ENCODE measurements around the gene SCFD2.
"Not testable (repeated sequence)": the region's sequence is repeated elsewhere in the genome, so short reads cannot be mapped to it uniquely, and the experiment has no call there.

SCFD2 gene

GRCh38 chr4:53043891-53044650 is 321.8 kb downstream of the SCFD2 start:
- Histone ChIP-seq H3K27me3 (ENCODE audit: control insufficient read depth, insufficient read depth, low read length, poor library complexity, severe bottlenecking) (no peaks in the 10 kb centered on the region), H3K36me3 (ENCODE audit: control insufficient read depth, insufficient read depth, low read length) (no peaks in the 10 kb centered on the region), H3K4me1 (ENCODE audit: control insufficient read depth, insufficient read depth, low read length) (peaks cover 10% of the 10 kb centered on the region), H3K4me3 (ENCODE audit: insufficient read depth, low read depth, low read length) (no peak overlapping the region), H3K27ac (ENCODE audit: insufficient read depth, low read depth, low read length, poor library complexity, severe bottlenecking) (no peak overlapping the region), H3K9me3 (ENCODE audit: control insufficient read depth, low read length) (no peaks in the 10 kb centered on the region)
- 53 to 62% methylated on average over 4 of the region's 4 CpGs for WGBS, 2 experiments

- H3K27ac ChIP-seq (ENCODE audit: insufficient read depth, low read depth, low read length, poor library complexity, severe bottlenecking) = no peak overlapping the region
- WGBS, 2 experiments = 62 to 65% methylated on average over 3 of the region's 3 CpGs
- no peak overlapping the region for H3K4me3 ChIP-seq (ENCODE audit: insufficient read depth, low read depth, low read length)
- H3K27me3 ChIP-seq (ENCODE audit: control insufficient read depth, insufficient read depth, low read length, poor library complexity, severe bottlenecking) = no peaks in the 10 kb centered on the region
- H3K9me3 ChIP-seq (ENCODE audit: control insufficient read depth, low read length) = no peaks in the 10 kb centered on the region
- peaks cover 10% of the 10 kb centered on the region for H3K4me1 ChIP-seq (ENCODE audit: control insufficient read depth, insufficient read depth, low read length)
- H3K36me3 ChIP-seq (ENCODE audit: control insufficient read depth, insufficient read depth, low read length) = no peaks in the 10 kb centered on the region
Observed at GRCh38 chr4:53043055-53043454, 322.8 kb downstream of the SCFD2 start.

- H3K27ac ChIP-seq (ENCODE audit: insufficient read depth, low read depth, low read length, poor library complexity, severe bottlenecking) = no peak overlapping the region
- no peak overlapping the region for H3K4me3 ChIP-seq (ENCODE audit: insufficient read depth, low read depth, low read length)
- WGBS, 2 experiments = 80 to 89% methylated on average over 2 of the region's 2 CpGs
- H3K9me3 ChIP-seq (ENCODE audit: control insufficient read depth, low read length) = no peaks in the 10 kb centered on the region
- H3K27me3 ChIP-seq (ENCODE audit: control insufficient read depth, insufficient read depth, low read length, poor library complexity, severe bottlenecking) = no peaks in the 10 kb centered on the region
- no peaks in the 10 kb centered on the region for H3K36me3 ChIP-seq (ENCODE audit: control insufficient read depth, insufficient read depth, low read length)
- peaks cover 10% of the 10 kb centered on the region for H3K4me1 ChIP-seq (ENCODE audit: control insufficient read depth, insufficient read depth, low read length)
Observed at GRCh38 chr4:53040851-53041250, 325.0 kb downstream of the SCFD2 start.

DNA sequence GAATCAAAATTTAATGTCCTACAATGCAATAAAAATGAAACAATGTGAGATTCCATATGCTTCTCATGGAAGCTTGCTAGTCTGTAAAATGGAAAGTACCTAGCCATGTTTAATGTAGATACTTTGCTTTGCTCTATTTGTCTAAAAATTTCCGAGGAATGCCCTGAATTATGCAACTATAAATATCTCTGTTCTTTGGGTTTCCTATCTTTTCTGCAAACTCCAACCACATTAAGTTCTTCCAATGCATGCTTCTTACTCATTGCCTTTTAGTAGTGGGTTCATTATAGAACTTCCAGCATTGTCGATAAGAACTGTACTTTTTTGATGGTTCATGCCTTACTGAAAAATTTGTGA is 325.4 kb downstream of the SCFD2 start:
- Histone ChIP-seq H3K36me3 (ENCODE audit: control insufficient read depth, insufficient read depth, low read length) (no peaks in the 10 kb centered on the region), H3K27ac (ENCODE audit: insufficient read depth, low read depth, low read length, poor library complexity, severe bottlenecking) (no peak overlapping the region), H3K27me3 (ENCODE audit: control insufficient read depth, insufficient read depth, low read length, poor library complexity, severe bottlenecking) (no peaks in the 10 kb centered on the region), H3K9me3 (ENCODE audit: control insufficient read depth, low read length) (no peaks in the 10 kb centered on the region), H3K4me3 (ENCODE audit: insufficient read depth, low read depth, low read length) (no peak overlapping the region), H3K4me1 (ENCODE audit: control insufficient read depth, insufficient read depth, low read length) (peaks cover 10% of the 10 kb centered on the region)
- 95 to 96% methylated on average over 2 of the region's 2 CpGs for WGBS, 2 experiments

DNA sequence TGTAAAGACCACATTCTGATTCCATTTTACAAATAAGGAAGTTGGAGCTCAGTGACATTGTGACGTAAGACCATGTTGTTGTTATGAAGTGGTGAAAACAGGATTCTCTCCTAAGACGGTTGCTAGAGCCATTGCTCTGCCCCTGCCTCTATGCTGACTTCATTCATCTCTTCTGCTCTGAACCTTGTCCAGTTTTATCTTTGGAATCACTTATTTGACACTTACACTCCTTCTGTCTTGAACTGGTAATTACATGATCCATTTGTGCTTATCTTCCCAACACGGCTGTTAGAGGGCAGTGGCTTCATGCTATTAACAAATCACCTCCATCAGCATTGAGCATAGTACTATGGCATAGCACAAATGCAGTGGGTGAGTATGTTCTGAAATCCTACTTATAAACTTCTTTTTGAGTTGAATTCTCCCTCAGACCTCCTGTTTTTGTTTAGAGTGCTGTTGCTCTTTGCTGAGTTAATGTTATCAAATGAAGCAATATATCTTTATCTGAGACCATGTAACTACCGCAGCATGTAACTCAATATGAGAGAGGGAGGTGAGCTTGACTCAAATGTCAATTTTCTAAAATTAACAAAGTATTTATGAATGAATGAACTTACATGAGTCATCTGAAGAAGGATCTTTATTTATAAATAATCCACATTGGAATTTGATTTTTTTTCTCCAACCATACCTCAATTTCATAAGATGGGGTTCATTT is 326.0 kb downstream of the SCFD2 start:
- H3K4me3 ChIP-seq (ENCODE audit: insufficient read depth, low read depth, low read length) = no peak overlapping the region
- no peaks in the 10 kb centered on the region for H3K36me3 ChIP-seq (ENCODE audit: control insufficient read depth, insufficient read depth, low read length)
- H3K27ac ChIP-seq (ENCODE audit: insufficient read depth, low read depth, low read length, poor library complexity, severe bottlenecking) = no peak overlapping the region
- 95 to 98% methylated on average over 4 of the region's 4 CpGs for WGBS, 2 experiments
- no peaks in the 10 kb centered on the region for H3K27me3 ChIP-seq (ENCODE audit: control insufficient read depth, insufficient read depth, low read length, poor library complexity, severe bottlenecking)
- H3K9me3 ChIP-seq (ENCODE audit: control insufficient read depth, low read length) = no peaks in the 10 kb centered on the region
- peaks cover 10% of the 10 kb centered on the region for H3K4me1 ChIP-seq (ENCODE audit: control insufficient read depth, insufficient read depth, low read length)

DNA sequence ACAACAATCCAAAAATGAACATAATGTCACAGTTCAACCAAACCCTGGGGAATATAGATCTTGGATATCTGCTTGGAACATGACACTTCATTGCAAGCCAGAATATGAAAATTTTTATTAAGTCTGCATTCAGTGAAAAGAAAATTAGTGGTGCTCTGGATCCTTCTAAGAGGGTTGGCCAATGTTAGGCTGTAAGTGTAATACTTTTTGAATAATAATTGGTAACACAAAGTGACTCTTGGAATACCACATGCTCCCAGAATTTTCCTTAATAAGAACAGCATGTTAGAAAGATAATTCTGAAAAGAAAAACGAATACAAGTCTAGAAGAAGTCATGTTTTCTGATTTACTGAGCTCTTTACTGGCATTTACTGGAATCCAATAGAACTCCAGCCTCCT is 328.0 kb downstream of the SCFD2 start:
- Histone ChIP-seq H3K27me3 (ENCODE audit: control insufficient read depth, insufficient read depth, low read length, poor library complexity, severe bottlenecking) (no peaks in the 10 kb centered on the region), H3K9me3 (ENCODE audit: control insufficient read depth, low read length) (no peaks in the 10 kb centered on the region), H3K4me1 (ENCODE audit: control insufficient read depth, insufficient read depth, low read length) (no peaks in the 10 kb centered on the region), H3K27ac (ENCODE audit: insufficient read depth, low read depth, low read length, poor library complexity, severe bottlenecking) (no peak overlapping the region), H3K4me3 (ENCODE audit: insufficient read depth, low read depth, low read length) (no peak overlapping the region), H3K36me3 (ENCODE audit: control insufficient read depth, insufficient read depth, low read length) (no peaks in the 10 kb centered on the region)
- 82 to 86% methylated on average over 1 of the region's 1 CpG for WGBS, 2 experiments

DNA sequence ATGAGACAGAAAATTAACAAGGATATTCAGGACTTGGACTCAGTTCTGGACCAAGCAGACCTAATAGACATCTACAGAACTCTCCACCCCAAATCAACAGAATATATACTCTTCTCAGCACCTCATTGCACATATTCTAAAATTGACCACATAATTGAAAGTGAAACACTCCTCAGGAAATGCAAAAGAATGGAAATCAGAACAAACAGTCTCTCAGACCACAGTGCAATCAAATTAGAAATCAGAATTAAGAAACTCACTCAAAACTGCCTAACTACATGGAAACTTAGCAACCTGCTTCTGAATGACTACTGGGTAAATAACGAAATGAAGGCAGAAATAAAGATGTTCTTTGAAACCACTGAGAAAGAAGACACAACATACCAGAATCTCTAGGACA is 333.0 kb downstream of the SCFD2 start:
- not testable (repeated sequence) for H3K27me3 ChIP-seq (ENCODE audit: control insufficient read depth, insufficient read depth, low read length, poor library complexity, severe bottlenecking); H3K9me3 ChIP-seq (ENCODE audit: control insufficient read depth, low read length); H3K27ac ChIP-seq (ENCODE audit: insufficient read depth, low read depth, low read length, poor library complexity, severe bottlenecking); H3K4me1 ChIP-seq (ENCODE audit: control insufficient read depth, insufficient read depth, low read length); H3K36me3 ChIP-seq (ENCODE audit: control insufficient read depth, insufficient read depth, low read length); H3K4me3 ChIP-seq (ENCODE audit: insufficient read depth, low read depth, low read length)
- WGBS, 2 experiments = 100% methylated on average over 1 of the region's 1 CpG; no CpG with 5 or more reads in 1 of the 2 experiments

DNA sequence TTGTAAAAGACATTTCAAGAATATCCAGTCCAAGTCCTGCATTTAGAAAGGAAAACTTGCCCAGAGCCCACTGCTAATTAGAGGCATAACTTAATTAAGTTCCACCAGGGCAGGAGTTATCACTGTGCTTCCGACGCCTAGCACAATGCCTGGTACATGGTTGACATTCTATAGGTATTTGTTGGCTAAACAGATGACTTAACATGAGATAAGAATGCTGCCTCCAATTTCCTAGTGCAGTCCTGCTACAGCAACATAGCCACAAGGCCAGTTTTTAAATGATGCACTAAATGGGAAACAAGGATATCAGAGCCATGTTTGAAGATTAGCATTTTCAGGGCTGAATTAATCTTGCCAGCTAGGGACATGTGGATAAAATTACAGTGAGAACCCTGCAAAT is 339.6 kb downstream of the SCFD2 start:
- Histone ChIP-seq H3K27me3 (ENCODE audit: control insufficient read depth, insufficient read depth, low read length, poor library complexity, severe bottlenecking) (no peaks in the 10 kb centered on the region), H3K36me3 (ENCODE audit: control insufficient read depth, insufficient read depth, low read length) (no peaks in the 10 kb centered on the region), H3K9me3 (ENCODE audit: control insufficient read depth, low read length) (no peaks in the 10 kb centered on the region), H3K27ac (ENCODE audit: insufficient read depth, low read depth, low read length, poor library complexity, severe bottlenecking) (no peak overlapping the region), H3K4me3 (ENCODE audit: insufficient read depth, low read depth, low read length) (no peak overlapping the region), H3K4me1 (ENCODE audit: control insufficient read depth, insufficient read depth, low read length) (no peaks in the 10 kb centered on the region)
- 88 to 96% methylated on average over 2 of the region's 2 CpGs for WGBS, 2 experiments

GRCh38 chr4:53023677-53024299 is 342.1 kb downstream of the SCFD2 start:
- Histone ChIP-seq H3K36me3 (ENCODE audit: control insufficient read depth, insufficient read depth, low read length) (no peaks in the 10 kb centered on the region), H3K4me3 (ENCODE audit: insufficient read depth, low read depth, low read length) (no peak overlapping the region), H3K27ac (ENCODE audit: insufficient read depth, low read depth, low read length, poor library complexity, severe bottlenecking) (no peak overlapping the region), H3K27me3 (ENCODE audit: control insufficient read depth, insufficient read depth, low read length, poor library complexity, severe bottlenecking) (no peaks in the 10 kb centered on the region), H3K9me3 (ENCODE audit: control insufficient read depth, low read length) (no peaks in the 10 kb centered on the region), H3K4me1 (ENCODE audit: control insufficient read depth, insufficient read depth, low read length) (no peaks in the 10 kb centered on the region)
- WGBS, 2 experiments = 89 to 93% methylated on average over 3 of the region's 3 CpGs

DNA sequence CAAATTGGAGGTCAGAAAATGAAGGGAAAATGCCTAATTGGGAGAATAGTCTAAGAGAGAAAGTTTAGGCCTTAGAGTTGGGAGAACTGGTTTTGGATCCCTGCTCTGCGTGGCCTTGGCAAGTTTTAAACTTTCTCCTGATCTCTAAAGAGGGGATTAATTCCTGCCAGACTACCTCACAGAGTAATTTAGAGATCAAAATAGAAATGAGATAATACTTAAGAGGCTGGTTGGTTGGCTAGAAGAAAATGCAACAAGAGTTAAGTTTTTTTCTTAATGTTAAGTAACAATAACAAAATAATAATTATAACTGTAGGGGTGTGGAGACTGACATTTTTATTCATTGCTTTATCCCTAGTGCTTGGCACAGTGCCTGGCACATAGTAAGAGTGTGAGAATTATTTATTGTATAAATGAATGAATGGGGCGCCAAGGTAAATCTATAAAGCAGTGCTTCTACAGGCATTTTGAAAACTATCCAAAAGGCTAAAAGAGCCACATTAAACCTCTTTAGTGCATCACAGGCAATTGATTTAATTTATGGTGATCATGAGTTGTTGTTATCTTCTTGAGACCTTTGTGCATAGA is 343.3 kb downstream of the SCFD2 start:
- Histone ChIP-seq H3K27ac (ENCODE audit: insufficient read depth, low read depth, low read length, poor library complexity, severe bottlenecking) (no peak overlapping the region), H3K9me3 (ENCODE audit: control insufficient read depth, low read length) (no peaks in the 10 kb centered on the region), H3K36me3 (ENCODE audit: control insufficient read depth, insufficient read depth, low read length) (no peaks in the 10 kb centered on the region), H3K27me3 (ENCODE audit: control insufficient read depth, insufficient read depth, low read length, poor library complexity, severe bottlenecking) (no peaks in the 10 kb centered on the region), H3K4me1 (ENCODE audit: control insufficient read depth, insufficient read depth, low read length) (no peaks in the 10 kb centered on the region), H3K4me3 (ENCODE audit: insufficient read depth, low read depth, low read length) (no peak overlapping the region)
- WGBS, 2 experiments = 73 to 96% methylated on average over 2 of the region's 2 CpGs
